Middle frontal gyrus (tissue), 1 donor: ENCODE results near the gene ZNF516.

Experiments used
- DNase-seq: peaks from one replicate; pipeline ENCODE4 v3.0.0-alpha.2; 2015; ENCODE audit warnings: low spot score; ENCODE audit errors: extremely low spot score

Gene ZNF516

GRCh38 chr18:76457475-76457874 lies 37.6 kb downstream of the ZNF516 start:
- DNase-seq = no peak

GRCh38 chr18:76456823-76457222 lies 38.2 kb downstream of the ZNF516 start:
- no peak for DNase-seq

- no peak for DNase-seq
Measured at GRCh38 chr18:76456018-76456750, 38.9 kb downstream of the ZNF516 start.

GRCh38 chr18:76455003-76455676 lies 39.9 kb downstream of the ZNF516 start:
- no peak for DNase-seq

- no peak for DNase-seq
Measured at GRCh38 chr18:76454418-76454817, 40.6 kb downstream of the ZNF516 start.

GRCh38 chr18:76453932-76454331 lies 41.1 kb downstream of the ZNF516 start:
- DNase-seq = no peak

- DNase-seq = no peak
Measured at GRCh38 chr18:76453057-76453561, 41.9 kb downstream of the ZNF516 start.

- no peak for DNase-seq
Measured at GRCh38 chr18:76452357-76452756, 42.7 kb downstream of the ZNF516 start.

- no peak for DNase-seq
Measured at GRCh38 chr18:76451396-76452331, 43.4 kb downstream of the ZNF516 start.

GRCh38 chr18:76450452-76451395 lies 44.3 kb downstream of the ZNF516 start:
- no peak for DNase-seq

GRCh38 chr18:76449111-76449453 lies 46.0 kb downstream of the ZNF516 start:
- DNase-seq = no peak

- no peak for DNase-seq
Measured at GRCh38 chr18:76448256-76449110, 46.6 kb downstream of the ZNF516 start.

- no peak for DNase-seq
Measured at GRCh38 chr18:76447258-76447890, 47.7 kb downstream of the ZNF516 start.

GRCh38 chr18:76446321-76447257 lies 48.5 kb downstream of the ZNF516 start:
- no peak for DNase-seq

- DNase-seq = no peak
Measured at GRCh38 chr18:76445741-76446232, 49.3 kb downstream of the ZNF516 start.

- no peak for DNase-seq
Measured at GRCh38 chr18:76445275-76445674, 49.8 kb downstream of the ZNF516 start.

- DNase-seq = no peak
Measured at GRCh38 chr18:76444446-76445105, 50.5 kb downstream of the ZNF516 start.
